ENCODE data around the gene HLA-E. TPM values are rescaled to one million over a fixed set of nuclear protein-coding genes. Genes with fewer than 3 reads are reported as not detected.

HLA-E gene
- total and polyA plus RNA-seq, 2 donors (not counting 1 experiment from before 2014, with no cell fraction given): 1,043 to 1,174 TPM

GRCh38 chr6:30453508-30454116 lies 35.7 kb upstream of the HLA-E start:
- CTCF ChIA-PET: interaction anchor here (0.6 to 7.0 kb wide), 28 partner anchors 11 to 962 kb away, joined by 3 to 88 read pairs (median 4); partner anchors contain the start of gene TRIM26
- peaks cover 0 to 18% (median 0%) of the 10 kb centered on the region in 3 donors for H3K9me3 ChIP-seq (ENCODE audit: control extremely low read depth in 1 of 3, control insufficient read depth in 2 of 3, insufficient read depth in 1 of 3, low read length in 2 of 3)
- intact Hi-C loops (cut with micrococcal nuclease): loop anchor here (1.0 kb wide), 2 partner anchors 27 to 91 kb away; no protein-coding TSS in a partner anchor
- H3K4me1 Mint-ChIP-seq: peaks cover 32% of the 10 kb centered on the region
- no peaks in the 10 kb centered on the region for H3K36me3 ChIP-seq (replicated peaks in 1 of 2; ENCODE audit: control extremely low read depth in 1 of 2, control insufficient read depth in 1 of 2, extremely low read depth in 1 of 2, insufficient read depth in 2 of 2, low read length in 1 of 2)
- H2AFZ ChIP-seq (ENCODE audit: insufficient read depth, low read depth, low read length, poor library complexity, severe bottlenecking): no peak overlapping the region
- no peak overlapping the region for H3K4me3 ChIP-seq (ENCODE audit: control extremely low read depth in 1 of 5, extremely low read depth in 1 of 5, insufficient read depth in 1 of 5, low read depth in 2 of 5, low read length in 4 of 5)
- H3K9me3 Mint-ChIP-seq (ENCODE audit: insufficient read depth): no peaks in the 10 kb centered on the region
- ATAC-seq (ENCODE audit: low read depth) (peak; percentile 90), DNase-seq (peak; percentile 88)
- peak overlapping the region; percentile 69 for H3K4me3 Mint-ChIP-seq
- H3K27me3 ChIP-seq (replicated peaks in 1 of 4; ENCODE audit: control extremely low read depth in 1 of 4, control insufficient read depth in 3 of 4, insufficient read depth in 4 of 4, low read length in 3 of 4): peaks cover 0 to 87% (median 62%) of the 10 kb centered on the region in 4 experiments
- H3K27ac Mint-ChIP-seq: peak overlapping the region; percentile 63
- TF ChIP-seq CTCF (IDR thresholded peaks at IDR 0.05) (peak; percentile 83), EZH2 (IDR thresholded peaks at IDR 0.05; ENCODE audit: borderline replicate concordance, insufficient read depth, low read depth, low read length, poor library complexity, severe bottlenecking) (no peak)
- peak overlapping the region; percentile 53 for H3K4me2 ChIP-seq (replicated peaks; ENCODE audit: low read depth, low read length, poor library complexity, severe bottlenecking)
- WGBS (ENCODE audit: insufficient coverage): 3% methylated on average over 20 of the region's 26 CpGs
- peaks cover 41 to 43% of the 10 kb centered on the region in 2 donors for H3K4me1 ChIP-seq (ENCODE audit: control insufficient read depth in 2 of 2, insufficient read depth in 2 of 2, low read length in 2 of 2)
- no peak overlapping the region for H3K9ac ChIP-seq (ENCODE audit: low read length)
- H3K27ac ChIP-seq (ENCODE audit: low read length in 2 of 2): no peak overlapping the region
- POLR2A ChIA-PET: interaction anchor here (0.6 kb wide), 1 partner anchor 23 kb away, joined by 3 read pairs; no protein-coding TSS in a partner anchor
- peaks cover 75% of the 10 kb centered on the region for H3K27me3 Mint-ChIP-seq
- no peaks in the 10 kb centered on the region for H3K79me2 ChIP-seq (ENCODE audit: control insufficient read depth, insufficient read depth, low read length)
- peaks cover 20% of the 10 kb centered on the region for H4K20me1 ChIP-seq (ENCODE audit: control insufficient read depth, insufficient read depth, low read length, poor library complexity, severe bottlenecking)

DNA sequence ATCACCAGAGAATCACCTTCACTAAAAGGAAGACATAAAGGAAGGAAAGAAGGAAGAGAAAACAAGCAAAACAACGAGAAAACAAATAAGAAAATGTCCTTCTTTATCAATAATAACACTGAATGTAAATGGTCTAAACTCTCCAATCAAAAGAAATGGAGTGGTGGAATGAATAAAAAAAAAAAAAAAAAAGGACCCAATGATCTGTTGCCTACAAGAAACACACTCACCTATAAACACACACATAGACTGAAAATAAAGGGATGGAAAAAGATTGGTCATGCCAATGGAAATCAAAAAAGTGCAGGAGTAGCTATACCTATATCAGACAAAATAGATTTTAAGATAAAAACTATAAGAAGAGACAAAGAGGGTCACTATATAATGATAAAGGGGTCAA lies 30.2 kb upstream of the HLA-E start:
- Histone ChIP-seq H3K27me3 (replicated peaks in 1 of 4; ENCODE audit: control extremely low read depth in 1 of 4, control insufficient read depth in 3 of 4, insufficient read depth in 4 of 4, low read length in 3 of 4) (peaks cover 0 to 91% (median 71%) of the 10 kb centered on the region in 4 experiments), H3K4me3 (ENCODE audit: control extremely low read depth in 1 of 5, extremely low read depth in 1 of 5, insufficient read depth in 1 of 5, low read depth in 2 of 5, low read length in 4 of 5) (no peak overlapping the region), H4K20me1 (ENCODE audit: control insufficient read depth, insufficient read depth, low read length, poor library complexity, severe bottlenecking) (peaks cover 6% of the 10 kb centered on the region), H3K27ac (ENCODE audit: low read length in 2 of 2) (no peak overlapping the region), H3K79me2 (ENCODE audit: control insufficient read depth, insufficient read depth, low read length) (no peaks in the 10 kb centered on the region), H3K9ac (ENCODE audit: low read length) (no peak overlapping the region), H3K36me3 (replicated peaks in 1 of 2; ENCODE audit: control extremely low read depth in 1 of 2, control insufficient read depth in 1 of 2, extremely low read depth in 1 of 2, insufficient read depth in 2 of 2, low read length in 1 of 2) (no peaks in the 10 kb centered on the region), H2AFZ (ENCODE audit: insufficient read depth, low read depth, low read length, poor library complexity, severe bottlenecking) (no peak overlapping the region), H3K4me2 (replicated peaks; ENCODE audit: low read depth, low read length, poor library complexity, severe bottlenecking) (no peak overlapping the region), H3K4me1 (ENCODE audit: control insufficient read depth in 2 of 2, insufficient read depth in 2 of 2, low read length in 2 of 2) (peaks cover 12 to 15% of the 10 kb centered on the region in 2 donors), H3K9me3 (ENCODE audit: control extremely low read depth in 1 of 3, control insufficient read depth in 2 of 3, insufficient read depth in 1 of 3, low read length in 2 of 3) (peaks cover 0 to 26% (median 16%) of the 10 kb centered on the region in 3 donors)
- ChIA-PET POLR2A (no interaction called here), CTCF (interaction anchor here (1.5 kb wide), 1 partner anchor 23 kb away, joined by 6 read pairs; no protein-coding TSS in a partner anchor)
- TF ChIP-seq EZH2 (IDR thresholded peaks at IDR 0.05; ENCODE audit: borderline replicate concordance, insufficient read depth, low read depth, low read length, poor library complexity, severe bottlenecking) (no peak), CTCF (IDR thresholded peaks at IDR 0.05) (no peak)
- Mint-ChIP-seq H3K4me1 (peaks cover 20% of the 10 kb centered on the region), H3K9me3 (ENCODE audit: insufficient read depth) (peaks cover 7% of the 10 kb centered on the region), H3K27ac (no peak overlapping the region), H3K27me3 (peaks cover 81% of the 10 kb centered on the region), H3K4me3 (no peak overlapping the region)
- no peak for DNase-seq
- intact Hi-C loops (cut with micrococcal nuclease): no loop called here
- no CpG with 5 or more reads among the region's 1 CpG for WGBS (ENCODE audit: insufficient coverage)
- no peak for ATAC-seq (ENCODE audit: low read depth)

Data from B cell (primary cell).